IPS-15b (cell line): ENCODE measurements around the gene PTPN14.

Experiments used
- H3K27me3 ChIP-seq: one replicate; pipeline ENCODE4 v1.6.1; 2013; ENCODE audit warnings: low read length; ENCODE audit not compliant: control insufficient read depth, insufficient read depth
- H3K36me3 ChIP-seq: one replicate; pipeline ENCODE4 v1.6.1; 2013; ENCODE audit warnings: low read length; ENCODE audit not compliant: control insufficient read depth, insufficient read depth
- H3K4me1 ChIP-seq: one replicate; pipeline ENCODE4 v1.6.1; 2013; ENCODE audit warnings: mild to moderate bottlenecking, low read length; ENCODE audit not compliant: control insufficient read depth, insufficient read depth
- H3K4me3 ChIP-seq: one replicate; pipeline ENCODE4 v1.5.1; 2013; ENCODE audit warnings: low read depth, low read length
- H3K9ac ChIP-seq: one replicate; pipeline ENCODE4 v1.6.1; 2013; ENCODE audit warnings: low read depth, mild to moderate bottlenecking, low read length
- H3K9me3 ChIP-seq: one replicate; pipeline ENCODE4 v1.6.1; 2013; ENCODE audit warnings: mild to moderate bottlenecking, low read length; ENCODE audit not compliant: control insufficient read depth, insufficient read depth

Gene PTPN14

GRCh38 chr1:214444182-214444939 lies 107.0 kb downstream of the PTPN14 start:
- no peak overlapping the region for H3K9ac ChIP-seq
- no peaks in the 10 kb centered on the region for H3K36me3 ChIP-seq
- H3K27me3 ChIP-seq: no peaks in the 10 kb centered on the region
- peaks cover 57% of the 10 kb centered on the region for H3K4me1 ChIP-seq
- H3K9me3 ChIP-seq: no peaks in the 10 kb centered on the region
- H3K4me3 ChIP-seq: no peak overlapping the region

- Histone ChIP-seq H3K4me1 (peaks cover 38% of the 10 kb centered on the region), H3K27me3 (no peaks in the 10 kb centered on the region), H3K9me3 (no peaks in the 10 kb centered on the region), H3K4me3 (no peak overlapping the region), H3K36me3 (no peaks in the 10 kb centered on the region), H3K9ac (no peak overlapping the region)
These were observed 110.3 kb downstream of the PTPN14 start for GRCh38 chr1:214441119-214441518.

GRCh38 chr1:214440219-214440965 lies 111.0 kb downstream of the PTPN14 start:
- H3K9me3 ChIP-seq: no peaks in the 10 kb centered on the region
- H3K36me3 ChIP-seq: no peaks in the 10 kb centered on the region
- H3K4me1 ChIP-seq: peaks cover 32% of the 10 kb centered on the region
- no peak overlapping the region for H3K9ac ChIP-seq
- no peaks in the 10 kb centered on the region for H3K27me3 ChIP-seq
- no peak overlapping the region for H3K4me3 ChIP-seq

- no peak overlapping the region for H3K9ac ChIP-seq
- H3K27me3 ChIP-seq: no peaks in the 10 kb centered on the region
- peaks cover 32% of the 10 kb centered on the region for H3K4me1 ChIP-seq
- no peaks in the 10 kb centered on the region for H3K9me3 ChIP-seq
- H3K36me3 ChIP-seq: no peaks in the 10 kb centered on the region
- H3K4me3 ChIP-seq: no peak overlapping the region
These were observed 111.9 kb downstream of the PTPN14 start for GRCh38 chr1:214439352-214440119.

GRCh38 chr1:214438530-214438929 lies 112.9 kb downstream of the PTPN14 start:
- no peak overlapping the region for H3K9ac ChIP-seq

GRCh38 chr1:214438075-214438474 lies 113.3 kb downstream of the PTPN14 start:
- peaks cover 32% of the 10 kb centered on the region for H3K4me1 ChIP-seq
- no peak overlapping the region for H3K4me3 ChIP-seq
- no peaks in the 10 kb centered on the region for H3K27me3 ChIP-seq
- no peak overlapping the region for H3K9ac ChIP-seq
- H3K36me3 ChIP-seq: no peaks in the 10 kb centered on the region
- no peaks in the 10 kb centered on the region for H3K9me3 ChIP-seq

More at GRCh38 chr1:214438530-214438929, 112.9 kb downstream of the PTPN14 start:
- Histone ChIP-seq H3K36me3 (no peaks in the 10 kb centered on the region), H3K4me3 (no peak overlapping the region), H3K27me3 (no peaks in the 10 kb centered on the region), H3K4me1 (peaks cover 32% of the 10 kb centered on the region), H3K9me3 (no peaks in the 10 kb centered on the region)

GRCh38 chr1:214435867-214436266 lies 115.5 kb downstream of the PTPN14 start:
- Histone ChIP-seq H3K4me3 (no peak overlapping the region), H3K36me3 (no peaks in the 10 kb centered on the region), H3K27me3 (no peaks in the 10 kb centered on the region), H3K4me1 (peaks cover 17% of the 10 kb centered on the region), H3K9ac (no peak overlapping the region), H3K9me3 (no peaks in the 10 kb centered on the region)

- H3K9me3 ChIP-seq: no peaks in the 10 kb centered on the region
- H3K4me3 ChIP-seq: no peak overlapping the region
- no peaks in the 10 kb centered on the region for H3K36me3 ChIP-seq
- no peak overlapping the region for H3K9ac ChIP-seq
- H3K4me1 ChIP-seq: peaks cover 3% of the 10 kb centered on the region
- H3K27me3 ChIP-seq: no peaks in the 10 kb centered on the region
These were observed 119.2 kb downstream of the PTPN14 start for GRCh38 chr1:214432245-214432644.

- peaks cover 3% of the 10 kb centered on the region for H3K4me1 ChIP-seq
- H3K4me3 ChIP-seq: no peak overlapping the region
- no peaks in the 10 kb centered on the region for H3K36me3 ChIP-seq
- H3K27me3 ChIP-seq: no peaks in the 10 kb centered on the region
- H3K9me3 ChIP-seq: no peaks in the 10 kb centered on the region
- H3K9ac ChIP-seq: no peak overlapping the region
These were observed 121.2 kb downstream of the PTPN14 start for GRCh38 chr1:214429951-214430770.

GRCh38 chr1:214427871-214428277 lies 123.5 kb downstream of the PTPN14 start:
- H3K9ac ChIP-seq: no peak overlapping the region
- H3K9me3 ChIP-seq: no peaks in the 10 kb centered on the region
- H3K36me3 ChIP-seq: no peaks in the 10 kb centered on the region
- no peaks in the 10 kb centered on the region for H3K27me3 ChIP-seq
- H3K4me3 ChIP-seq: no peak overlapping the region
- H3K4me1 ChIP-seq: peaks cover 3% of the 10 kb centered on the region

- Histone ChIP-seq H3K4me1 (peaks cover 7% of the 10 kb centered on the region), H3K9me3 (no peaks in the 10 kb centered on the region), H3K36me3 (no peaks in the 10 kb centered on the region)
These were observed 125.0 kb downstream of the PTPN14 start for GRCh38 chr1:214426426-214426812.

More at GRCh38 chr1:214426426-214426812, 125.0 kb downstream of the PTPN14 start:
- no peaks in the 10 kb centered on the region for H3K27me3 ChIP-seq
- no peak overlapping the region for H3K4me3 ChIP-seq
- no peak overlapping the region for H3K9ac ChIP-seq
